NCI-H2081 treated with DMSO at 0.1 percent for 48 hours (cell line): Measurements from ENCODE around the gene RGL1.
"Not testable (repeated sequence)": the region's sequence is repeated elsewhere in the genome, so short reads cannot be mapped to it uniquely, and the experiment has no call there.

Experiments
- DNase-seq: peaks from one replicate; lab custom pipeline; 2025; lab: John Stamatoyannopoulos, UW

The RGL1 gene

GRCh38 chr1:183785921-183786320 lies 19.0 kb upstream of the RGL1 start:
- not testable (repeated sequence) for DNase-seq

- DNase-seq = no peak
These were observed 17.2 kb upstream of the RGL1 start for GRCh38 chr1:183787704-183788103.

- DNase-seq = no peak
These were observed 13.6 kb upstream of the RGL1 start for GRCh38 chr1:183791319-183791718.

- no peak for DNase-seq
These were observed 12.6 kb upstream of the RGL1 start for GRCh38 chr1:183792300-183792699.

GRCh38 chr1:183794088-183794487 lies 10.8 kb upstream of the RGL1 start:
- DNase-seq = no peak

- no peak for DNase-seq
These were observed 4.5 kb upstream of the RGL1 start for GRCh38 chr1:183800449-183800848.

DNA sequence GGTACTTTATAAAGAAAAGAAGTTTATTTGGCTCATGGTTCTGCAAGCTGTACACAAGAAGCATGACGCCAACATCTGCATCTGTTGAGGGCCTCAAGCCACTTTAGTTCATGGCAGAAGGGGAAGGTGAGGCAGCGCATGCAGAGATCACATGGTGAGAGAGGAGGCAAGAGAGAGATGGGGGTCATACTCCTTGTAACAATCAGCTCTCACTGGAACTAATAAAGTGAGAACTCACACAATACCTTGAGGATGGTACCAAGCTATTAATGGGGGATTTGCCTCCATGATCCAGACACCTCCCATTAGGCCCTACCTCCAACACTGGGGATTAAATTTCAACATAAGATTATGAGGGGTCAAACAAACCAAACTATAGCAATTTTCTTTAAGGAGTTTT lies 3.3 kb upstream of the RGL1 start:
- no peak for DNase-seq

GRCh38 chr1:183804387-183804786 lies 533 bp upstream of the RGL1 start:
- no peak for DNase-seq

DNA sequence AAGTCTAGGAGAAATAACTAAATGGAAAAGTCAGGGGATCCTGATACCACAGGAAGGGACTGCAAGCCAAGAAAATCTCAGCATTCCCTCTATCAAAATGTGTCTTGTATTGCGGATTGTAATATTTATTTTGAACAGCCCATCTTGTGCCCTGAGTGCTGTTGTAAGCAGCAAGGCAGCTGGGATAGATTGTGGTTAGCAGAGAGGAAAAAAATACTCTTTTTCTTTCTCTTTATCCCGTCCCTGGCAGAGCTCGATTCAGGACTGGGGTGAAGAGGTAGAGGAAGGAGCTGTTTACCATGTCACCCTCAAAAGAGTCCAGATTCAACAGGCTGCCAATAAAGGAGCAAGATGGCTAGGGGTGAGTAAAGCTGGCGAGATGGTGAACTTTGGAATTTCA lies 1.2 kb downstream of the RGL1 start:
- DNase-seq = no peak

GRCh38 chr1:183806675-183807074 lies 1.8 kb downstream of the RGL1 start:
- DNase-seq = no peak

DNA sequence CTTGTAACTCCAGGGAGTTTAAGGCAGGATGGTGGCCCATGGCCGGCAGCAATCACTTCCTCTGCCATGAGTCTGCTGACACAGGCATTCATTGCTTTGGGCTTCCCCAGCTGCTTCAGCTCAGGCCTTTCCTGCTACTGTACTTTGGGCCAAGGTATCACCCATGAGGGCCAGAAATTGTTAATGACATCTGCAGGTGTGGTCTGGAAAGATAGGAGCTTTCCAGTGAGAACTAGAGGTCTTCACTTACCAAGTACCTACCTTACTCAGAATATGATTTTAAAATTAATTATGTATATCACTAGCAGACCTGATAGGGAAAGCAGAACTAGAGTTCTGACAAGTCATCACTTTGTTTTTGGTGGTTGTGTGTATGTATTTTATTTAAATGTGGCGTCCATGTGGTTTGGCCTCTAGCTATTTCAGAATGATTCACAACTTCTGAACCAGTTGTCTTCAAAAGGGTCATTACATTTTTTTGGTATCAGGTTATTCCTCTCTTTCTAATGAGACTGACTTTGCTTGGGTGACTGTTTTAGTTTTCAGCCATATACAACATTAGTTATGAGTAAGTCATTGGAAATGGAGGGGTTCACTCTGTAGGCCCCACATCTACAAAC lies 2.7 kb downstream of the RGL1 start:
- DNase-seq = no peak

GRCh38 chr1:183808296-183809027 lies 3.5 kb downstream of the RGL1 start:
- DNase-seq = no peak

- DNase-seq = no peak
These were observed 5.2 kb downstream of the RGL1 start for GRCh38 chr1:183810121-183810520.

GRCh38 chr1:183810756-183811544 lies 6.0 kb downstream of the RGL1 start:
- no peak for DNase-seq

DNA sequence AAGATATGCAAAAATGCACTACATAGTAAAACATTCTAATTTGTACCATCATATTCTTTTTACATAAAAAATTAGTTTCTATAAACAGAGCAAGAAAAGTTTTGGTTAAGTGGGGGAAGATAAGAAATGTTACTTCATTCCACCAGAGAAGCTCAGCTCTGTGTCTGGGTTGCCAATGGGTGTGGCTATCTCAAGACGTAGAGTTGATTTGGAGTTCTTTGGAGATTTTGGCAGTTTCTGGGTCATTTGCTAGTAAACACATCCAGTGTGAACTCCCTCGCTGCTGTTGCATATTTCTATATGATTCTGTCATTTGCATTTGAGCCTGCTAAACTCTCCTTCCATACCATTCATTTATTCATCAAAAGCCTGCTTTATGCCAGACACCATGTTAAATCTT lies 7.2 kb downstream of the RGL1 start:
- no peak for DNase-seq

GRCh38 chr1:183812686-183813569 lies 8.0 kb downstream of the RGL1 start:
- DNase-seq = no peak

- DNase-seq = no peak
These were observed 9.3 kb downstream of the RGL1 start for GRCh38 chr1:183814121-183814681.

DNA sequence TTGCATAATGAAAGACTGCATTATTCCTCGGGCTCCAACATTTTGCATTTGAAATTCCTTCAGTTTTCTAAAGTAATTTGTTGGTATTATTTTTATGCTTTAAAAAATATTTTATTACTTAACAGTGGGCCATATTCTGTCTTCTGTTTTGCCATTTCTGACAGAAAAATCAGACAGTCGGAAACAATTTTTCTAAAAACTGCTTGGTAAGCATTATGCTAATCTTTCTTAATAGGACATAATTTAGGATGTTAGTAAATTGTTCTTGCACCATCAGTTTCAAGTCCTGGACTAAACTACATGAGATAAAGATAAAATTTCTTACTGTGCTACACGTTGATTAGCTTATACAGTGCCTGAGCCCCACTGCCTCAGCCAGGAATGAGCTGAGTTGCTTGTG lies 11.2 kb downstream of the RGL1 start:
- DNase-seq = no peak

- no peak for DNase-seq
These were observed 12.8 kb downstream of the RGL1 start for GRCh38 chr1:183817576-183818288.

- no peak for DNase-seq
These were observed 14.1 kb downstream of the RGL1 start for GRCh38 chr1:183819059-183819458.

- no peak for DNase-seq
These were observed 16.5 kb downstream of the RGL1 start for GRCh38 chr1:183821309-183821888.
